GM18520 (cell line): Measurements from ENCODE around the gene PVALB.
"Not testable (repeated sequence)": the region's sequence is repeated elsewhere in the genome, so short reads cannot be mapped to it uniquely, and the experiment has no call there.

ENCODE experiments used
- ATAC-seq: cut with Tn5 transposase; IDR thresholded peaks from one replicate; pipeline ENCODE4 v1.9.1; 2021; ENCODE audit not compliant: unreplicated experiment

PVALB gene

DNA sequence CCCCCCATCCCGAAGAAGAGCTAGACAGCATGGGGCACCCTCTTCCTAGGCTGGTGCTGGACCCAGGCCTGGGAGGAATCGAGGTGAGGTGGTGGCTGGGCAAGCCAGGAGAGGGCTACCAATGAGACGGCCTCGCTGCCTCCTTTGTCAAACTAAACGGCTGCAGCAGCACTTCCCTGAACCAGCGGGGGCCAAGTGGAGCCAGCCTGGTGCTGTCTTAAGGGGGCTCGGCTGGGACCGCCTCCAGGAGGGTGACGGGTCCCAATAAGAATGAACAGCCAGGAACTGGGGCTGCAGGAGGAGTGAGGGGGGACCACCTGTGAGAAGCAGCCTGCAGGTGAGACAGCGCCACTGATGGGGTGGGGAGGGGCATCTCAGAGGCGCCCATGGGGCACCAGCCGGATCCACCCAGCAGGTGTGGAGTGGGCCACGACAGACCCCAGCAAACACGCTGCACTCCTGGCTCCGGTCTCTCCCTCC lies 58.0 kb downstream of the PVALB start:
- ATAC-seq: no peak

DNA sequence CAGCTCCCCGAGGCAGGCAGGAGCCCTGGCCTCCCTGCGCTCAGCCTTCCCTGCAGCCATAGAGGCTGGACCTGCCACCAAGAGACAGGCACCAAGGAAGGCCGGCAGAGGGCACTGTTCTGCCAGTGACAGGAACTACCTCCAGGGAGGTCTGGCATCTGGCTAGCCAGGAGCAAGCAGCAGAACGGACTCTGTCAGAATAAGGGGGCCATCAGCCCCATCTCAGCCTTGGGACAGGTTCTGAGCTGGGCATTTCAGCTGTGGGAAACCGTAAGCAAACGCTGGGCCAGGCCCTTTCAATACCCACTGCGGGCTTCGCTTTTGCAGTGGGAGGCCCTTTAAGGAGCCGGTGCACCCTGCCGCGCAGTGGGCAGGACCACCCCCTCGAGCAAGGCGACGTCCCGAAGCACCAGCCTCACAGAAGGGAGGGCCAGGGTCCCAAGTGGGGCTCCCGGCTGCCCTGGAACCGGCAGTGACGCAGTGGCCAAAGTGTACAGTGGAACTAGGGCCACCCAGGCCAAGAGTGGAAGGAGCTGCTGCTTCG lies 59.1 kb downstream of the PVALB start:
- ATAC-seq: no peak

DNA sequence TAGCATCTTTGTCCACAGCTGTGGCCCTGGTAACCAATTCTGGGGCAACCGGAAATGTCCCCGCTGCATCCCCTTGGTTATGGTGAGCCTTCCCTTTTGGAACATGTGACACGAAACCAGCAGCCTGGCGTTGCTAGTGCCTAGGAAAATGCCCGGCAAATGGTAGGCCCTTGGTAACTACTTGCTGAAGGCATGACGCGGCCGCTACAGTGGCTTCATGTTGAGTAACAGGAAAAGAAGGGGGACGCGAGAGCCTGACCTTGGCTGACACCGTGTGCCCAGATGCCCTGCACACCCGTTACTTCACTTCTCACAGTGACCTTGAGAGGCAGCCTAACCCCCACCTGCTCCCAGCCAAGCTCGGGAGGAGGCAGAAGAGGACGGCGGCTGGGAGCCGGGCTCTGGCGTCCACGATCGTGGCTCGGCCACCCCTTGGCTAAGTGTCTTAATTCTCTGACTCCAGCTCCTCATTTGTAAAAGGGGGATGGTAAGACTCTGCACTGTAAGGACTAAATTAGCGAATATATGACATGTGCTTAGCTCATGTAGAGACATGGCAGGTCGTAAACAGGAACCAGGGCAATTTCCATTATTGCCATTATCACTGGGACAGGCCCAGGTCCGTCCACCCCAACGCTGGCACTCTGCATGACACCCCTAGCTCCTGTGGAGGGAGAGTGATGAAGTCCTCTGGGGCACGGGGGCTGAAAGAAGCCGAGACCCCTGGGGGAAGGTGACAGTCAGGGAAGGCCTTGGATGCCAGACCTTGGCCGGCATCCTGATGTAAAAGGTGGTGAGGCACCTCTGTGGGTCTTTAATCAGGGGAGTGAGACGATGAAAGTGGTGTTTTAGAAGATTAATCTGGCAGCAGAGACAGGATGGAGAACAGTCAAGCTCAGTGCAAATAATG lies 59.8 kb downstream of the PVALB start:
- no peak for ATAC-seq

DNA sequence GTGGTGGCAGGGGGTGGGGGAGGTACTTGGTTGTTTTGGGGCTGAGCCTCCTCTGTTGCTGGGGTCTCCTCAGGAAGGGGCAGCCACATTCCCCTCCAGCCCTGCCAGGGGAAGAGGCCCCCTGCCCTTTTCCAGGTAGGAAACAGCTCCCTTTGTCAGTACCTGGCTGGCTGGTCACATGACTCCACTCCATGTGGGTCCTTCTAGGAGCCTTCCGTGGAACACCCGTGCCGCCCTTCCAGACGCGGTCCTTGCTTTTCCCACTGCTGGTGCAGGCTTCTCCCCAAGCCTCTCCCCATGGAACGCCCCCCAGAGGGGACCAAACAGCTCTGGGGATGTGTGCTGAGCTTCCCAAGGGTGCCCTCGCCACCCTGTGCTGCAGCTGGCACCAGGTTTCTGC lies 60.8 kb downstream of the PVALB start:
- ATAC-seq: no peak

DNA sequence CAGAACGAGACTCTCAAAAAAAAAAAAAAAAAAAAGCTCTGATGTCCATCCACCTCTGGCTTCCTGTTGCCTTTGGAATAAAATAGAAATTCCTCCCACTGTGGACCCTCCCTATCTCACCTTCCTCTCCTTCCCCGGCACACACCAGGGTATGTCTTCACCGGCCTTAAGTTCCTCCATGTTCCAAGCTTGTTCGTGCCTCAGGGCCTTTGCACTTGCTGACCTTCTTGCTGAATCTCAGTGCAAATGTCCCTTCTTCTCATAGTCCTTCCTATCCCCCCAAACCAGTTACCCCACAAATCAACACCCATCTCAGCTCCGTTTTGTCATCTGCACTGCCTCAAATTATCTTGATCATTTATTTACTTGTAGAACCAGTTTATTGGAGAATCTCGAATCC lies 61.5 kb downstream of the PVALB start:
- ATAC-seq: no peak

DNA sequence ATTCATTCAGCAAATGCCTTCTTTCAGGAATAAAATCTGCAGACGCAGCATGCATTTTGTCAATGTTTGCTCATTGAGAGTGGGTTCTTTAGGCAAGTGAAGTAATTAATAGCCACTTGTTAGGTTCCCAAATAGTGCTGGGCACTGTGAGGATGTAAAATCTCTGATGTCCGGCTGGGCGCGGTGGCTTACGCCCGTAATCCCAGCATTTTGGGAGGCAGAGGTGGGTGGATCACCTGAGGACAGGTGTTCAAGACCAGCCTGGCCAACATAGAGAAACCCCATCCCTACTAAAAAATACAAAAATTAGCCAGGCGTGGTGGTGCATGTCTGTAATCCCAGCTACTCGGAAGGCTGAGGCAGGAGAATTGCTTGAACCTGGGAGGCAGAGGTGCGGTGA lies 62.0 kb downstream of the PVALB start:
- not testable (repeated sequence) for ATAC-seq

DNA sequence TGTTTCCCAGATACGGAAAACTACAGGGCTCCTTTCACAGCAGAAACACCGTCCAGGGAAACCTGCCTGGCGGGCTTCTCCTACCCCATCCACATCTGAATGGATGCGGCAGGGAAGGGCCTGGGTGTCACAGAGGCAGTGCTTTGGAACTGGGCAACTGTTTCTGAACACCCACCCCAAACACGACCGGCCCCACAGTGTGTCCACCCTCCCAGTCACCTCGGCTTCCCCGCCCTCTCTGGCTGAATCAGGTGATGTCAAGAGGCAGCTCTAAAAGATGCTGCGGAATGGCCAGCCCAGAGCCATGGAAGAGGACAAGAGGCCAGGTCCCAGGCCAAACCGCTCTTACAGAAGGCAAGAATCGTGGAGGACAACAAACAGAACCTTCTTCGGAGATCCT lies 62.9 kb downstream of the PVALB start:
- ATAC-seq: no peak

DNA sequence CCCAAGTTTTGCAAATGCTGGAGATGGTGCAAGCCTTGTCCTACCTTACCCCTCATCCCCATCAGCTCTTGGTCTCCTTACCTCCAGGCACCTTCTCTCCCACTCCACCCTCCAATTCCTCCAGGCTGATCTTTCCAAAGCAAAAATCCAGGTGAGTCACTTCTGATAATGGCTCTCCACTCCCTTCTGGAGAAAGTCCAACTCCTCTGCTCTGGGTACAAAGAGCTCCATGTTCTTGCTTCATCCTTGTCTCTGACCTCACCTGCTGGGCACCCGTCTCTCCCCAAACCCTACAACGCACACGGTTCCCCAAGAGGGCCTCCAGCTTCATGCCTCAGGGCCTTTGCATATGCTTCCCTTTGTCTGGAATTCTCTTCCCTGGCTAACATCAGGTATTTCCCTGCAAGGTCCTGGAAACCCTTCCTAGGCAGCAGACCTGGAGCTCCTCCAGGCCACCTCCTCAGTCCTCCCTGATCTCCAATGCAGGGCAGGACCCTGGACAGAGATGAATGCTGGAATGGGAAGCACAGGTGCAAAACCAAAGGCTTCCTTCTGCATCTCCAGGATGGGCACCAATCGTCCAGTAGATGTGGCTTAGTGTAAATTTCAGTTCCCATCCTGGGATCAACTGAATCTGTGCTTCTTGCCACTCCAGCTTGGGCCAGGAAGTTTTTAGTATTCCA lies 63.6 kb downstream of the PVALB start:
- ATAC-seq: no peak
